NCI-H2171 treated with DMSO at 0.1 percent for 48 hours (cell line): ENCODE measurements around the gene TLR5.
A peak's percentile ranks its signal among the peaks of the same experiment; 100 is the strongest.
"Not testable (repeated sequence)": the region's sequence is repeated elsewhere in the genome, so short reads cannot be mapped to it uniquely, and the experiment has no call there.

Experiments used
- DNase-seq: peaks from one replicate; lab custom pipeline; 2025; lab: John Stamatoyannopoulos, UW

TLR5 gene

GRCh38 chr1:223142795-223143536 lies at the start of gene TLR5:
Gene TLR5 (minus strand): TSS chr1:223143248. CDS start chr1:223113031, 30,217 bp downstream.
- DNase-seq: peak; percentile 84

GRCh38 chr1:223189903-223190724 lies 47.1 kb upstream of the TLR5 start:
- DNase-seq: no peak

- DNase-seq: no peak
Observed at GRCh38 chr1:223189525-223189902, 46.5 kb upstream of the TLR5 start.

GRCh38 chr1:223188618-223189356 lies 45.7 kb upstream of the TLR5 start:
- DNase-seq: no peak

GRCh38 chr1:223186800-223187199 lies 43.8 kb upstream of the TLR5 start:
- no peak for DNase-seq

- no peak for DNase-seq
Observed at GRCh38 chr1:223183268-223183862, 40.3 kb upstream of the TLR5 start.

GRCh38 chr1:223180731-223181321 lies 37.8 kb upstream of the TLR5 start:
- no peak for DNase-seq

GRCh38 chr1:223179786-223180185 lies 36.7 kb upstream of the TLR5 start:
- no peak for DNase-seq

- DNase-seq: no peak
Observed at GRCh38 chr1:223179280-223179679, 36.2 kb upstream of the TLR5 start.

GRCh38 chr1:223177681-223178080 lies 34.6 kb upstream of the TLR5 start:
- no peak for DNase-seq

- no peak for DNase-seq
Observed at GRCh38 chr1:223176437-223176836, 33.4 kb upstream of the TLR5 start.

- DNase-seq: no peak
Observed at GRCh38 chr1:223175633-223176032, 32.6 kb upstream of the TLR5 start.

- no peak for DNase-seq
Observed at GRCh38 chr1:223175032-223175431, 32.0 kb upstream of the TLR5 start.

- not testable (repeated sequence) for DNase-seq
Observed at GRCh38 chr1:223169458-223169857, 26.4 kb upstream of the TLR5 start.

GRCh38 chr1:223161321-223161720 lies 18.3 kb upstream of the TLR5 start:
- no peak for DNase-seq

GRCh38 chr1:223156343-223156742 lies 13.3 kb upstream of the TLR5 start:
- no peak for DNase-seq

- DNase-seq: no peak
Observed at GRCh38 chr1:223155153-223155552, 12.1 kb upstream of the TLR5 start.

GRCh38 chr1:223153177-223154119 lies 10.4 kb upstream of the TLR5 start:
- no peak for DNase-seq

- DNase-seq: no peak
Observed at GRCh38 chr1:223152399-223152798, 9.4 kb upstream of the TLR5 start.

- DNase-seq: no peak
Observed at GRCh38 chr1:223150443-223150842, 7.4 kb upstream of the TLR5 start.

GRCh38 chr1:223147873-223148272 lies 4.8 kb upstream of the TLR5 start:
- DNase-seq: peak; percentile 93
